ENCODE results near the gene JMY.

JMY gene

GRCh38 chr5:79330071-79330470 lies 94.1 kb downstream of the JMY start:
- Mint-ChIP-seq H3K4me1 (no peaks in the 10 kb centered on the region), H3K27me3 (peaks cover 16% of the 10 kb centered on the region), H3K4me3 (no peak overlapping the region), H3K36me3 (ENCODE audit: insufficient read depth) (peaks cover 7% of the 10 kb centered on the region), H3K9me3 (no peaks in the 10 kb centered on the region), H3K27ac (ENCODE audit: low read depth) (no peak overlapping the region)
- DNase-seq (ENCODE audit: low spot score in 2 of 2) (no peak), ATAC-seq (replicated peaks; ENCODE audit: extremely low read depth, poor library complexity, severe bottlenecking) (no peak)

DNA sequence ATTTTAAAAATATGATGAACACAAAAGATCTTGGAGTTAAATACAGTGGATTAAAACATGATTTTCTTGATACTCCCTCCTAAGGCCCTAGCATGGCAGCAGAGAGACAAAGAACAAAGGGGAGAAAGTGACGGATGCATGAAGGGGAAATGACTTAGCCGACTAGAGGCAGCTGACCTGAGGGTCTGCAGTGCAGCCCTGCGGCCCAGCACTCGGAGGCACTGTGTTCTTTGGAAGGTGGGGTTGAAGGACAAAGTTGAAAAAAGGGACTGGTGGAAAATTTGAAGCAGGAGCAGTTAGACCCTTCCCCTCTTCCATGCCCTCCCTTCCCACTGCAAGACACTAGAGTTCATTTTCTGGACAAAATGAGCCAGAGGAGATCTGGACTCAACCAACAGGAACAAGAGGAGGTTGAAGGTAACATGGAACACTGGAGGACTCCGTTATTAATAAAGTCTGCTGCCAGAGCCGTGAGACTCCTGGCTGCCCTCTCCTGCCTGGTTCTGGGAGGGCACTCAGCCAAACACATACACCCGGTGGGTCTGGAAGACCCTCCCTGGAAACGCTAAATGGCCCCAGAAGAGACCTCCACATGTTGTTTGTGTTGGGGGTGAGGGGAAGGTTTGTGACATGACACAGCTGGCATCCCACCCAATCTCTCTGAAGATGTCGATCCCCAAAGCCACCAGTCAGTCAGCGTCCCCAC lies 98.1 kb downstream of the JMY start:
- Mint-ChIP-seq H3K27ac (ENCODE audit: low read depth) (no peak overlapping the region), H3K27me3 (peaks cover 35% of the 10 kb centered on the region), H3K36me3 (ENCODE audit: insufficient read depth) (peaks cover 7% of the 10 kb centered on the region), H3K4me3 (no peak overlapping the region), H3K4me1 (no peaks in the 10 kb centered on the region), H3K9me3 (no peaks in the 10 kb centered on the region)
- DNase-seq (ENCODE audit: low spot score in 2 of 2) (no peak), ATAC-seq (replicated peaks; ENCODE audit: extremely low read depth, poor library complexity, severe bottlenecking) (no peak)

DNA sequence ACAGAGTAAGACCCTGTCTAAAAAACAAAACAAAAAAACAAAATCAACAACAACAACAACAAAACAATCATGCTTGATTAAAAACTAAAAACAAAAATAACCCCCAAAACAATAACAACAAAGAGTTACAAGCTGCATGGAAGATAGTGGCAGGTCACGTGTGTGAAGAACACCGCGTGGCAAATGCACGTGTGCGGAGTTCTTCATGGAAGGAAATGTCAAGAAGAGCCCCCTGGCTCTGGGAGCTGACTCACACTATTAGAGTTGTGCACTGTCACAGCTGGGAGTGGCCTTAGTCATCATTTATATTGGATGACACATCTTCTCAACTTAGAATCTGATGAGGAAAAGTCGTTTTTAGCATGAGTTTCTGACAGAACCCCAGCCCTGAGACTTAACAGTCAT lies 110.5 kb downstream of the JMY start:
- ATAC-seq (replicated peaks; ENCODE audit: extremely low read depth, poor library complexity, severe bottlenecking) (no peak), DNase-seq (ENCODE audit: low spot score in 2 of 2) (no peak)
- H3K27ac Mint-ChIP-seq (ENCODE audit: low read depth) = no peak overlapping the region
- H3K9me3 Mint-ChIP-seq = no peaks in the 10 kb centered on the region
- no peaks in the 10 kb centered on the region for H3K36me3 Mint-ChIP-seq (ENCODE audit: insufficient read depth)
- peaks cover 22% of the 10 kb centered on the region for H3K27me3 Mint-ChIP-seq
- H3K4me3 Mint-ChIP-seq = no peak overlapping the region
- H3K4me1 Mint-ChIP-seq = no peaks in the 10 kb centered on the region

DNA sequence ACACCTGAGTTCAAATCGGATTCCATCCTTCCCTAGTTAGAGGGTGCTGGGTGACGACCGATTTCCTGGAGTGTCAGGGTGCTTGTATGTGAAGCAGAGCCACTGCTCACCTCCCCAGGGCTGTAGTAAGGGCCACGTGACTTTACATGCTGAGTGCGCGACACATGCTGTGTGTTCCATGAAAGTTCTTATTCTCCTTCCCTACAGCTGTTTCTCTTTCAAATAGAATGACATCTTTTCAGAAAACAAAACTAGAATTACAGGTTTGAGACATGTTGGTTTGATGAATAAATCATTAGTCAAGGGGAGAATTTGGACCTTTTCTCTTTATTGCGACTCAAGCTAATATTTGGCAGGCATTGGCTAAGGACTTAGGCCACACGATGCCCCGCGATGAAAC lies 113.1 kb downstream of the JMY start:
- Mint-ChIP-seq H3K4me1 (no peaks in the 10 kb centered on the region), H3K27ac (ENCODE audit: low read depth) (no peak overlapping the region), H3K36me3 (ENCODE audit: insufficient read depth) (no peaks in the 10 kb centered on the region), H3K27me3 (peaks cover 12% of the 10 kb centered on the region), H3K4me3 (no peak overlapping the region), H3K9me3 (no peaks in the 10 kb centered on the region)
- ATAC-seq (replicated peaks; ENCODE audit: extremely low read depth, poor library complexity, severe bottlenecking) = no peak
- DNase-seq (ENCODE audit: low spot score in 2 of 2) = no peak

GRCh38 chr5:79349881-79350280 lies 114.0 kb downstream of the JMY start:
- DNase-seq (ENCODE audit: low spot score in 2 of 2) = no peak
- Mint-ChIP-seq H3K9me3 (no peaks in the 10 kb centered on the region), H3K27me3 (peaks cover 8% of the 10 kb centered on the region), H3K36me3 (ENCODE audit: insufficient read depth) (no peaks in the 10 kb centered on the region), H3K27ac (ENCODE audit: low read depth) (no peak overlapping the region), H3K4me1 (no peaks in the 10 kb centered on the region), H3K4me3 (no peak overlapping the region)
- ATAC-seq (replicated peaks; ENCODE audit: extremely low read depth, poor library complexity, severe bottlenecking) = no peak

GRCh38 chr5:79357398-79357797 lies 121.5 kb downstream of the JMY start:
- no peak for DNase-seq (ENCODE audit: low spot score in 2 of 2)
- no peak overlapping the region for H3K27ac Mint-ChIP-seq (ENCODE audit: low read depth)
- no peaks in the 10 kb centered on the region for H3K36me3 Mint-ChIP-seq (ENCODE audit: insufficient read depth)
- H3K9me3 Mint-ChIP-seq = no peaks in the 10 kb centered on the region
- no peak for ATAC-seq (replicated peaks; ENCODE audit: extremely low read depth, poor library complexity, severe bottlenecking)
- no peaks in the 10 kb centered on the region for H3K27me3 Mint-ChIP-seq
- no peaks in the 10 kb centered on the region for H3K4me1 Mint-ChIP-seq
- no peak overlapping the region for H3K4me3 Mint-ChIP-seq

All from central memory CD8-positive, alpha-beta T cell (primary cell).